Mammary epithelial cell (primary cell): ENCODE measurements around the gene THRSP.

Experiments
- EZH2 ChIP-seq: IDR thresholded peaks from 2 replicates; pipeline ENCODE4 v1.6.1; 2012; ENCODE audit warnings: low read length, inconsistent platforms, borderline replicate concordance
- TF ChIP-seq, protein P1 (sequence below), 2 donors: IDR thresholded peaks in 1 of 2; conservative IDR thresholded peaks in 1 of 2; 2 replicates each; pipeline ENCODE4 v1.5.1; 2011 to 2012; ENCODE audit warnings: inconsistent platforms in 2 of 2, low read length in 2 of 2, mild to moderate bottlenecking in 2 of 2, control low read depth in 1 of 2, low read depth in 1 of 2; ENCODE audit not compliant: insufficient read depth in 1 of 2; ENCODE audit errors: extremely low read depth in 1 of 2

DNA sequence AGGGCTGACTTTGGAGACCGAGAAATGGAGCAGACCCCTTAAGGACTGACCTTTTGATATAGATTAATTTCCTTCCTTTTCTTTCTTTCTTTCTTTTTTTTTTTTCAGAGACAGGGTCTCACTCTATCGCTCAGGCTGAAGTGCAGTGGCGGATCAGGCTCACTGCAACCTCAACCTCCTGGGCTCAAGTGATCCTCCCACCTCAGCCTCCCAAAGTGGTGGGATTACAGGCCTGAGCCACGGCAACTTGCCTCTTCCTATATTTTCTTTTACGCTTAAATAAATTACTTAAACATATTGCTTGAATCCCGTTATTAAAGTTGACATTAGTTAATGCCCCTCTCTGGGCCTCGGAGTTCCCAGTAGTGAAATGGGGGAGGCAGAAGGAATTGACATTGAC lies 40.2 kb upstream of the THRSP start:
- TF ChIP-seq, protein P1, sequence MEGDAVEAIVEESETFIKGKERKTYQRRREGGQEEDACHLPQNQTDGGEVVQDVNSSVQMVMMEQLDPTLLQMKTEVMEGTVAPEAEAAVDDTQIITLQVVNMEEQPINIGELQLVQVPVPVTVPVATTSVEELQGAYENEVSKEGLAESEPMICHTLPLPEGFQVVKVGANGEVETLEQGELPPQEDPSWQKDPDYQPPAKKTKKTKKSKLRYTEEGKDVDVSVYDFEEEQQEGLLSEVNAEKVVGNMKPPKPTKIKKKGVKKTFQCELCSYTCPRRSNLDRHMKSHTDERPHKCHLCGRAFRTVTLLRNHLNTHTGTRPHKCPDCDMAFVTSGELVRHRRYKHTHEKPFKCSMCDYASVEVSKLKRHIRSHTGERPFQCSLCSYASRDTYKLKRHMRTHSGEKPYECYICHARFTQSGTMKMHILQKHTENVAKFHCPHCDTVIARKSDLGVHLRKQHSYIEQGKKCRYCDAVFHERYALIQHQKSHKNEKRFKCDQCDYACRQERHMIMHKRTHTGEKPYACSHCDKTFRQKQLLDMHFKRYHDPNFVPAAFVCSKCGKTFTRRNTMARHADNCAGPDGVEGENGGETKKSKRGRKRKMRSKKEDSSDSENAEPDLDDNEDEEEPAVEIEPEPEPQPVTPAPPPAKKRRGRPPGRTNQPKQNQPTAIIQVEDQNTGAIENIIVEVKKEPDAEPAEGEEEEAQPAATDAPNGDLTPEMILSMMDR (conservative IDR thresholded peaks at IDR 0.05 in 1 of 2, IDR thresholded peaks at IDR 0.05 in 1 of 2; ENCODE audit: extremely low read depth in 1 of 2, insufficient read depth in 1 of 2, low read depth in 1 of 2, low read length in 2 of 2) = no peak
- TF ChIP-seq EZH2 = no peak
